K562 (cell line): Measurements from ENCODE around the gene SEC14L1. TPM values are rescaled to one million over a fixed set of nuclear protein-coding genes. Genes with fewer than 3 reads are reported as not detected.

Source experiments
- ATAC-seq: fragments of 200-7000 bp; cut with Tn5 transposase; 3 replicates; pipeline ENCODE4 v1.9.1; 2020; ENCODE audit warnings: moderate library complexity
- BruUV-seq: library from RNA; stranded (reverse); fragments of 400-500 nt; replicated peaks from 2 replicates; lab custom pipeline; 2021; lab: Mats Ljungman, UMichigan
- CTCF ChIA-PET: fragments of 300-600 bp; formaldehyde crosslinking; extraction: SDS; loops from one replicate; lab custom pipeline; 2021; ENCODE audit warnings: low intra/inter-chr PET ratio; lab: Yijun Ruan, JAX
- POLR2A ChIA-PET: fragments of 300-600, 350-650 bp; sonication (Branson Sonifier 250); formaldehyde crosslinking; extraction: SDS; loops from one replicate; lab custom pipeline; 2021; ENCODE audit warnings: antibody characterized with exemption, inconsistent platforms; lab: Yijun Ruan, JAX
- DNase-seq, 4 experiments: peaks; one replicate each; pipeline versions ENCODE4 v3.0.0 to v3.0.0-alpha.2; 2011 to 2018; ENCODE audit warnings: low spot score in 3 of 4, mixed read lengths in 3 of 4; ENCODE audit errors: extremely low read depth in 1 of 4
- FAIRE-seq: peaks from 2 replicates; lab custom pipeline; 2011; peaks lifted over from hg19 to GRCh38; lab: Jason Lieb, UNC
- H2AFZ ChIP-seq: 2 replicates; pipeline ENCODE4 v1.6.0; 2011; ENCODE audit warnings: low read depth, low read length, control low read depth, inconsistent platforms
- H3K27ac ChIP-seq: fragments of 200-600 bp; 3 replicates; pipeline ENCODE4 v1.8.0; 2011; ENCODE audit warnings: low read depth, mild to moderate bottlenecking, control low read depth, inconsistent platforms, low read length, moderate library complexity, mixed read lengths; ENCODE audit errors: extremely low read depth
- H3K27me3 ChIP-seq, 2 experiments: fragments of 300-600 bp in 1 of 2; 2 replicates in 1 of 2; 3 replicates in 1 of 2; pipeline versions ENCODE4 v1.6.0 to v1.8.0; 2011; ENCODE audit warnings: inconsistent platforms in 2 of 2, low read length in 2 of 2, mild to moderate bottlenecking in 1 of 2, mixed read lengths in 1 of 2, moderate library complexity in 1 of 2; ENCODE audit not compliant: control insufficient read depth in 2 of 2, insufficient read depth in 2 of 2
- H3K36me3 ChIP-seq: fragments of 300-600 bp; 3 replicates; pipeline ENCODE4 v1.8.0; 2011; ENCODE audit warnings: mild to moderate bottlenecking, low read length, inconsistent platforms; ENCODE audit not compliant: control insufficient read depth, insufficient read depth
- H3K4me1 ChIP-seq, 2 experiments: fragments of 200-600 bp in 1 of 2; replicated peaks in 1 of 2; 2 replicates in 1 of 2; 3 replicates in 1 of 2; pipeline versions ENCODE4 v1.5.1 to v1.8.0; 2011; ENCODE audit warnings: inconsistent platforms in 2 of 2, low read length in 2 of 2, mild to moderate bottlenecking in 1 of 2, mixed read lengths in 1 of 2, moderate library complexity in 1 of 2; ENCODE audit not compliant: control insufficient read depth in 2 of 2, insufficient read depth in 2 of 2
- H3K4me2 ChIP-seq: 2 replicates; pipeline ENCODE4 v1.6.1; 2011; ENCODE audit warnings: low read length, control low read depth, inconsistent platforms, mixed read lengths; ENCODE audit not compliant: insufficient read depth
- H3K4me3 ChIP-seq: fragments of 200-600 bp; sonication (generic), shearing (Covaris generic); 2 replicates; pipeline ENCODE4 v1.5.1; 2016; ENCODE audit warnings: control low read depth, inconsistent platforms
- H3K79me2 ChIP-seq: fragments of 200-600 bp; 3 replicates; pipeline ENCODE4 v1.8.0; 2011; ENCODE audit warnings: low read length, inconsistent platforms; ENCODE audit not compliant: control insufficient read depth, insufficient read depth
- H3K9ac ChIP-seq, 2 experiments: 2 replicates each; pipeline versions ENCODE4 v1.6.0 to v1.6.1; 2011; ENCODE audit warnings: low read depth in 2 of 2, low read length in 2 of 2, control low read depth in 1 of 2, inconsistent platforms in 1 of 2, mild to moderate bottlenecking in 1 of 2, mixed read lengths in 1 of 2; ENCODE audit not compliant: insufficient read depth in 1 of 2
- H3K9me1 ChIP-seq: one replicate; pipeline ENCODE4 v1.6.0; 2011; ENCODE audit warnings: inconsistent platforms, mild to moderate bottlenecking, low read length, moderate library complexity; ENCODE audit not compliant: control insufficient read depth, insufficient read depth
- H3K9me3 ChIP-seq: replicated peaks from 2 replicates; pipeline ENCODE4 v1.5.1; 2011; ENCODE audit warnings: low read depth, low read length, inconsistent platforms; ENCODE audit not compliant: control insufficient read depth, insufficient read depth
- H4K20me1 ChIP-seq: replicated peaks from 2 replicates; pipeline ENCODE4 v1.6.1; 2011; ENCODE audit warnings: low read length, inconsistent platforms, mixed read lengths; ENCODE audit not compliant: control insufficient read depth, insufficient read depth
- CBX8 ChIP-seq: fragments of 200-600 bp; sonication (generic); IDR thresholded peaks from 2 replicates; pipeline ENCODE4 v1.6.1; 2012; ENCODE audit warnings: borderline replicate concordance, mixed run types, low read depth, mild to moderate bottlenecking, moderate library complexity, mixed read lengths, low read length, control low read depth, inconsistent platforms; ENCODE audit not compliant: poor library complexity, severe bottlenecking; ENCODE audit errors: extremely low read depth
- MEIS2 ChIP-seq: fragments of 450-650 bp; IDR thresholded peaks from 2 replicates; pipeline ENCODE4 v1.6.1; 2014; ENCODE audit warnings: mild to moderate bottlenecking; ENCODE audit not compliant: partially characterized antibody
- SIX5 ChIP-seq, 2 experiments: IDR thresholded peaks; 2 replicates each; pipeline ENCODE4 v1.6.1; 2011; ENCODE audit warnings: low read length in 2 of 2, borderline replicate concordance in 1 of 2, low read depth in 1 of 2, mild to moderate bottlenecking in 1 of 2, moderate library complexity in 1 of 2; ENCODE audit not compliant: insufficient read depth in 1 of 2
- U2AF1 ChIP-seq: fragments of 200-400 bp; formaldehyde crosslinking; optimal IDR thresholded peaks from 2 replicates; pipeline ENCODE3; 2017; ENCODE audit warnings: mild to moderate bottlenecking, low read depth, low read length, moderate library complexity
- ZNF124 ChIP-seq: sonication (generic); formaldehyde crosslinking; IDR thresholded peaks from 2 replicates; pipeline ENCODE4 v1.8.1; 2022; ENCODE audit warnings: missing genetic modification reagents
- ZNF589 ChIP-seq: fragments of 200-800 bp; sonication (Bioruptor generic); IDR thresholded peaks from 2 replicates; pipeline ENCODE4 v1.6.1; 2016; ENCODE audit warnings: low read depth, missing genetic modification characterization, missing compliant biosample characterization
- ZNF830 ChIP-seq: fragments of 250-450 bp; sonication (Bioruptor Pico); IDR thresholded peaks from 2 replicates; pipeline ENCODE4 v1.5.0; 2021; ENCODE audit warnings: mild to moderate bottlenecking
- WGBS: fragments of 100-300 bp; shearing (Covaris generic); methylation state at CpG from one replicate; pipeline ENCODE4 v1.1.6; 2016; ENCODE audit warnings: low coverage, mixed read lengths; ENCODE audit not compliant: insufficient coverage; ENCODE audit errors: missing lambda C conversion rate; 5-methylcytosine and 5-hydroxymethylcytosine counted together
- in situ Hi-C: fragments of 300-500 bp; cut with MboI; formaldehyde crosslinking; loops from 4 replicates; pipeline ENCODE4 v1.15.0; 2018; ENCODE audit warnings: inconsistent platforms, mixed read lengths
- intact Hi-C: fragments of 100-400 bp; cut with micrococcal nuclease; formaldehyde crosslinking; loops from 2 replicates; pipeline ENCODE4 v1.14.2; 2022
- polyA plus RNA-seq, 8 experiments: library from polyadenylated mRNA; depleted of rRNA in 4 of 8; stranded (reverse) in 5 of 8; unstranded in 3 of 8; fragments of >200 nt; fragmentation: Nextera tagmentation in 2 of 8; fragmentation: Illumina TruSeq in 1 of 8; extraction: Ambion mirVana in 2 of 8; extraction: Trizol in 1 of 8; gene quantifications; 2 replicates each; pipeline versions ENCODE4 v1.2.1 to v1.2.3, GENCODE V29; 2011 to 2014; ENCODE audit warnings: inconsistent platforms in 1 of 8, missing spikeins in 1 of 8
- total RNA-seq, 7 experiments: library from RNA; depleted of rRNA in 6 of 7; stranded (reverse); fragments of >200 nt in 6 of 7; fragmentation: Illumina TruSeq in 2 of 7; extraction: Trizol in 2 of 7; gene quantifications; 2 replicates each; pipeline versions ENCODE4 v1.2.1 to v1.2.3, GENCODE V29; 2011 to 2021; ENCODE audit warnings: low replicate concordance in 1 of 7
- TF ChIP-seq, protein P1 (sequence below): fragments of 450-650 bp; IDR thresholded peaks from 2 replicates; pipeline ENCODE4 v1.6.1; 2018; ENCODE audit warnings: mild to moderate bottlenecking, low read depth; ENCODE audit not compliant: partially characterized antibody
- TF ChIP-seq, protein P2 (sequence below): sonication (generic); formaldehyde crosslinking; IDR thresholded peaks from 2 replicates; pipeline ENCODE4 v1.8.0; 2022; ENCODE audit warnings: mild to moderate bottlenecking, missing genetic modification reagents
- TF ChIP-seq, protein P3 (sequence below): sonication (generic); formaldehyde crosslinking; IDR thresholded peaks from 2 replicates; pipeline ENCODE4 v1.8.1; 2023; ENCODE audit warnings: mild to moderate bottlenecking, missing genetic modification reagents
- TF ChIP-seq, protein P4 (sequence below): fragments of 250-450 bp; sonication (Bioruptor Pico); IDR thresholded peaks from 2 replicates; pipeline ENCODE4 v1.4.0; 2020; ENCODE audit warnings: mild to moderate bottlenecking, moderate library complexity

SEC14L1 gene
- total and polyA plus RNA-seq, 9 of the 15 experiments (the other 6 are each of a cell fraction or from before 2014, with no cell fraction given), result 3.1 to 39.7 (median 15.2) TPM

GRCh38 chr17:77222356-77222755 lies 81.6 kb downstream of the SEC14L1 start:
- Histone ChIP-seq H3K9ac (no peak overlapping the region), H3K4me3 (no peak overlapping the region), H3K9me3 (no peaks in the 10 kb centered on the region), H4K20me1 (no peaks in the 10 kb centered on the region), H3K27ac (no peak overlapping the region), H3K4me2 (no peak overlapping the region), H3K9me1 (no peaks in the 10 kb centered on the region), H2AFZ (no peak overlapping the region), H3K79me2 (no peaks in the 10 kb centered on the region), H3K27me3 (no peaks in the 10 kb centered on the region), H3K4me1 (peaks cover 0 to 13% of the 10 kb centered on the region in 2 experiments; a peak in 4 of 5 replicates), H3K36me3 (peaks cover 3% of the 10 kb centered on the region; the same call in 2 of the 3 replicates)
- 60% methylated on average over 7 of the region's 7 CpGs for WGBS
- BruUV-seq, result no TSS peak
- TF ChIP-seq CBX8, result no peak
- no peak for TF ChIP-seq ZNF830 (CRISPR knock-in tag)
- TF ChIP-seq, protein P1, sequence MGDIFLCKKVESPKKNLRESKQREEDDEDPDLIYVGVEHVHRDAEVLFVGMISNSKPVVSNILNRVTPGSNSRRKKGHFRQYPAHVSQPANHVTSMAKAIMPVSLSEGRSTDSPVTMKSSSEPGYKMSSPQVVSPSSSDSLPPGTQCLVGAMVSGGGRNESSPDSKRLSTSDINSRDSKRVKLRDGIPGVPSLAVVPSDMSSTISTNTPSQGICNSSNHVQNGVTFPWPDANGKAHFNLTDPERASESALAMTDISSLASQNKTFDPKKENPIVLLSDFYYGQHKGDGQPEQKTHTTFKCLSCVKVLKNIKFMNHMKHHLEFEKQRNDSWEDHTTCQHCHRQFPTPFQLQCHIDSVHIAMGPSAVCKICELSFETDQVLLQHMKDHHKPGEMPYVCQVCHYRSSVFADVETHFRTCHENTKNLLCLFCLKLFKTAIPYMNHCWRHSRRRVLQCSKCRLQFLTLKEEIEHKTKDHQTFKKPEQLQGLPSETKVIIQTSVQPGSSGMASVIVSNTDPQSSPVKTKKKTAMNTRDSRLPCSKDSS, result no peak
- no peak for TF ChIP-seq ZNF124 (CRISPR knock-in tag)
- TF ChIP-seq, protein P2, sequence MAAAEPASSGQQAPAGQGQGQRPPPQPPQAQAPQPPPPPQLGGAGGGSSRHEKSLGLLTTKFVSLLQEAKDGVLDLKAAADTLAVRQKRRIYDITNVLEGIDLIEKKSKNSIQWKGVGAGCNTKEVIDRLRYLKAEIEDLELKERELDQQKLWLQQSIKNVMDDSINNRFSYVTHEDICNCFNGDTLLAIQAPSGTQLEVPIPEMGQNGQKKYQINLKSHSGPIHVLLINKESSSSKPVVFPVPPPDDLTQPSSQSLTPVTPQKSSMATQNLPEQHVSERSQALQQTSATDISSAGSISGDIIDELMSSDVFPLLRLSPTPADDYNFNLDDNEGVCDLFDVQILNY (CRISPR knock-in tag), result no peak
- no peak for TF ChIP-seq U2AF1
- TF ChIP-seq, protein P3, sequence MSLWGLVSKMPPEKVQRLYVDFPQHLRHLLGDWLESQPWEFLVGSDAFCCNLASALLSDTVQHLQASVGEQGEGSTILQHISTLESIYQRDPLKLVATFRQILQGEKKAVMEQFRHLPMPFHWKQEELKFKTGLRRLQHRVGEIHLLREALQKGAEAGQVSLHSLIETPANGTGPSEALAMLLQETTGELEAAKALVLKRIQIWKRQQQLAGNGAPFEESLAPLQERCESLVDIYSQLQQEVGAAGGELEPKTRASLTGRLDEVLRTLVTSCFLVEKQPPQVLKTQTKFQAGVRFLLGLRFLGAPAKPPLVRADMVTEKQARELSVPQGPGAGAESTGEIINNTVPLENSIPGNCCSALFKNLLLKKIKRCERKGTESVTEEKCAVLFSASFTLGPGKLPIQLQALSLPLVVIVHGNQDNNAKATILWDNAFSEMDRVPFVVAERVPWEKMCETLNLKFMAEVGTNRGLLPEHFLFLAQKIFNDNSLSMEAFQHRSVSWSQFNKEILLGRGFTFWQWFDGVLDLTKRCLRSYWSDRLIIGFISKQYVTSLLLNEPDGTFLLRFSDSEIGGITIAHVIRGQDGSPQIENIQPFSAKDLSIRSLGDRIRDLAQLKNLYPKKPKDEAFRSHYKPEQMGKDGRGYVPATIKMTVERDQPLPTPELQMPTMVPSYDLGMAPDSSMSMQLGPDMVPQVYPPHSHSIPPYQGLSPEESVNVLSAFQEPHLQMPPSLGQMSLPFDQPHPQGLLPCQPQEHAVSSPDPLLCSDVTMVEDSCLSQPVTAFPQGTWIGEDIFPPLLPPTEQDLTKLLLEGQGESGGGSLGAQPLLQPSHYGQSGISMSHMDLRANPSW (CRISPR knock-in tag), result no peak
- TF ChIP-seq MEIS2, result no peak
- TF ChIP-seq ZNF589 (CRISPR knock-in tag), result no peak
- TF ChIP-seq, protein P4, sequence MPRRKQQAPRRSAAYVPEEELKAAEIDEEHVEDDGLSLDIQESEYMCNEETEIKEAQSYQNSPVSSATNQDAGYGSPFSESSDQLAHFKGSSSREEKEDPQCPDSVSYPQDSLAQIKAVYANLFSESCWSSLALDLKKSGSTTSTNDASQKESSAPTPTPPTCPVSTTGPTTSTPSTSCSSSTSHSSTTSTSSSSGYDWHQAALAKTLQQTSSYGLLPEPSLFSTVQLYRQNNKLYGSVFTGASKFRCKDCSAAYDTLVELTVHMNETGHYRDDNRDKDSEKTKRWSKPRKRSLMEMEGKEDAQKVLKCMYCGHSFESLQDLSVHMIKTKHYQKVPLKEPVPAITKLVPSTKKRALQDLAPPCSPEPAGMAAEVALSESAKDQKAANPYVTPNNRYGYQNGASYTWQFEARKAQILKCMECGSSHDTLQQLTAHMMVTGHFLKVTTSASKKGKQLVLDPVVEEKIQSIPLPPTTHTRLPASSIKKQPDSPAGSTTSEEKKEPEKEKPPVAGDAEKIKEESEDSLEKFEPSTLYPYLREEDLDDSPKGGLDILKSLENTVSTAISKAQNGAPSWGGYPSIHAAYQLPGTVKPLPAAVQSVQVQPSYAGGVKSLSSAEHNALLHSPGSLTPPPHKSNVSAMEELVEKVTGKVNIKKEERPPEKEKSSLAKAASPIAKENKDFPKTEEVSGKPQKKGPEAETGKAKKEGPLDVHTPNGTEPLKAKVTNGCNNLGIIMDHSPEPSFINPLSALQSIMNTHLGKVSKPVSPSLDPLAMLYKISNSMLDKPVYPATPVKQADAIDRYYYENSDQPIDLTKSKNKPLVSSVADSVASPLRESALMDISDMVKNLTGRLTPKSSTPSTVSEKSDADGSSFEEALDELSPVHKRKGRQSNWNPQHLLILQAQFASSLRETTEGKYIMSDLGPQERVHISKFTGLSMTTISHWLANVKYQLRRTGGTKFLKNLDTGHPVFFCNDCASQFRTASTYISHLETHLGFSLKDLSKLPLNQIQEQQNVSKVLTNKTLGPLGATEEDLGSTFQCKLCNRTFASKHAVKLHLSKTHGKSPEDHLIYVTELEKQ (CRISPR knock-in tag), result no peak
- TF ChIP-seq SIX5 (IDR thresholded peaks at IDR 0.05; ENCODE audit: borderline replicate concordance in 1 of 2, insufficient read depth in 1 of 2, low read depth in 1 of 2, low read length in 2 of 2), result no peak
- in situ Hi-C loops (no loop called here), intact Hi-C loops (no loop called here)
- DNase-seq, result no peak
- POLR2A ChIA-PET, result no interaction called here
- CTCF ChIA-PET, result no interaction called here
- no peak for FAIRE-seq
- ATAC-seq, result no peak
